NCI-H2081 (cell line): ENCODE measurements around the gene IL1R1.

Experiments used
- DNase-seq, 2 experiments: peaks; one replicate each; lab custom pipeline; 2025; lab: John Stamatoyannopoulos, UW

The IL1R1 gene

DNA sequence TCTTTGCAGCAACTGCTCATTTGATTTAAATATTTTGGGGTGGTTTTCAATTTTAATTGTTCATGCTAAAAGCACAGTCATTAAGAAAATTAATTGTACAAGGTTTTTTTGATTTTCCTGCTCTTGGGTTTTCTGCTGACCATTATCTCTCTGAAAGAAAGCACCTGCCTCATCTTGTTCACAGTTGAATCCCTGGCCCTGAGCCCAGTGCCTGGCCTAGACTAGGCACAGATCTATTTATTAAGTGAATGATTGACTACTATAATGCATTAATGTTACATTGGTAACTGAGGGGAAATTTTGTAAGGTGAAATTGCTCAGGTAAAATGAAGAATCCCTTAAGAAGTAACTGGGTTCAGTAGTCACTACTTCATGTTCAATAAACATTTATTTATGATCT lies 66.2 kb downstream of the IL1R1 start:
- no peak for DNase-seq

DNA sequence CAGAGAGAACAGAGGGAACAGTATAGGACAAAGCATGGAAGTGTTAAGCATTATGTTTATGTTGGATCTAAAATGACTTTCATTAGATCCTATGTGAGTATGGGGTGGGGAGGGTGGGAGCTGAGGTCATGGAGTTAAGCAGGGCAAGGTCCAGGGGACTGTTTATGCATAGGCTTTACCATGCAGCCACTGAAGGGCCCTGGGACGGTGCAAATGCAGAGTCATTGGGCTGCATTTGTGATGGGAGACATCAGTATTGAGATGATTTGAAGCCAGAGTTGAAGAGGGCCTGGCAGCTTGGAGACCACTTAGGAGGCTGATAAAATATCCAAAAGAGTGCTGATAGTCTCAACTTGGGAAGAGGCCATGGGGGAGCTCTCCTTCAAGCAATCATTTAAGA lies 66.9 kb downstream of the IL1R1 start:
- no peak for DNase-seq

DNA sequence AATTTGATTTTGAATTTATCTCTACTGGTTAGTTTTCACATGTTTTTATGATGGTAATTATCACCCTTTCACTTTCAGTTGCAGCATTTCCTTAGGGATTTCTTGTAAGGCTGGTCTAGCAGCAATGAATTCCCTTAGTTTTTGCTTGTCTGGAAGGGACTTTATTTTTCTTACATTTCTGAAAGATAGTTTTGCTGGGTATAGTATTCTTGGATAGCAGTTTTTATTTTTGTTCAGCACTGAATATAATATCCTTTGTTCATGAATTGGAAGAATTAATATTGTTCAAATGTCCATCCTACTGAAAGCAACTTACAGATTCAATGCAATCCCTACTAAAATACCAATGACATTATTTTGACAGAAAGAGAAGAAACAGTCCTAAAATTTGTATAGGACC lies 74.5 kb downstream of the IL1R1 start:
- no peak for DNase-seq

DNA sequence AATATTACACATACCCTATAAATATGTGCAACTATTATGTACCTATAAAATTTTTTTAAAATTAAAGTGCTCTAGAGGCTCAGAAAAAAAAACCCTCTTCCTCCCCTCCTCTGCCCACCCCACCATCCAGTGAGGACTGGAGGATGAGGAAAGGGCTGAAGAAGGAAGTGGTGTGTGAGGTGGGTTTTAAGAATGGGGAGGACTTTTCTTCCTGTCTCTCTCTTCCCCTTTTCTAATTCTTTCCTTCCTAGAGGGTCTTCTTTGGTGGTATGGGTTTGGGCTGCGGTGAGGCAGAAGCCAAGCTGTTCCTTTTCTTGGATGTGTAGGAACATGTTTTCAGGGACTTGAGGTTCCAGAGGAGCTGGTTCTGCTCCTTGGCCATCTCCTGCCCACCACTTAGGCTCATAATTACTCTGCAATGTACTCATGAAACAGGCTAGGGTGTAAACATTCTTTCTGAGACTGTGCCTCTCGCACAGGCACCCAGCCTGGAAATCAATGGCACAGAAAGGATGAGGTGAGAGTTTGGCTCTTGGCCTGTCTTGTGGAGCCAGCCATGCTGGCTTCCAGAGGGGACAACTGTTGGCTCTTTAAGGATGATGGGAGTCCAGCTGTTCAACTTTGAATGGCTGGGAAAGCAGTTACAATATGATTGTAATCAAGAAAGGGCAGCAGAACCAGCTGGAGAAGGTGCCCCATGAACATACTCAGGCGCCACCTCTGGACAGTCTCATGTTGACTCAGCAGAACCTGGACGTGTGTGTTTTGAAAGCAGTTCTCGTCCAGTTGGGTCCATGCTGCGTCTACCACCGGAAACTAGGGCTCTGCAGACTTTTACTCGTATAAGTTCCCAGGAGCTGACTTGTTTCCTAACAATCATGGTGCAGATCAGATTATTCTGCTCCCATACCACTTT lies 82.5 kb downstream of the IL1R1 start:
- DNase-seq: no peak

DNA sequence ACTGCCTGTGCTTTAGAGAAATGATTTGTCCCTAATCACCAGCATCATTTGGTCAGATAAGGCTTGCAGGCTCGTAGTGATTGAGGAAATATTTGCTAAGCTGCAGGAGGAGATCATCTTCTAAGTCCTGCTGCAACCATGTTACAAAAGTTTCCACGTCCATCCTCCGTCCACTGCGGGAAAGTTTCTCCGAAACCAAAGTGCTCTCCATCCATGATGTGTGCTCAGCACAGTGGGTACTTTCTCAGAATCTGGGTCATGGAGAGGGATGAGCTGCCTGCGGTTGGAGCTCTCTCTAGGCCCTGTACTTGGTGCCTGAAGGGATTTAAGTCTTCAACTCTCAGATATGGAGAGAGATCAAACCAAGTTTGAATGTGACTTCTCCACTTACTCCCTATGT lies 83.6 kb downstream of the IL1R1 start:
- no peak for DNase-seq

DNA sequence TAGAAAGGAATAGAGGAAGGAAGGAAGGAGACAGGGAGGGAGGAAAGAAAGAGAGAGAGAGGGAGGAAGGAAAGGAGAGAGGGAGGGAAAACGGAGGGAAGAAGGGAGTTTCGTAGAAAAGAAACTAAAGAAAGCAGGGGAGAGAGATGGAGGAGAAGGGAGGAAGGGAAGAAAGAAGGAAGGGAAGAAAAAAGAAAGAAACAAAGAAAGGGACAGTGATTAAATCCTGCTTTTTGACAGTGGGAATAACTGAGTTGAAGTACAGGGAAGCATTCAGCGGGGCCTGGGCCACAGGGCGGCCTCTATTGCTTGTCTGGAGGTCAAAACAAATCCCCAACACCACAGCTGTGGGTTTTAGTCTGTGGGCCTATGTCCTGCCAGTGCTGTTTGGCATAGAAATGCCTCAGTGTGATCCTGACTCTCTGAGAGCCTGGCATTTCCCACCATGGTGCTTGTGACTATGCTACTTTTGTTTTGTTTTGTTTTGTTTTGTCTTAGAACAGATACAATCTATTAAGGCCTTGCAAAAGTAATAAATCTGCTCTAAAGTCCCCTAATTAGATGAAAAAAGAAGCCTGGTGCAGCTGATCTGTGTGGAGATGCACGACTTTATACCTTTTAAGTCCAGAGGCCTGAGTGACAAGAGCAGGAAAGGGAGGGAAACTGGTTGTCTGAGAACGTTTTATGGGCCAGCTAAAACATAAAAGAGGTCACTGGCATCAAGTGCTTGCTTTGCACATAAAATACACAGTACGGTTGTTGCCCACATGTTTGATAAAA lies 84.3 kb downstream of the IL1R1 start:
- DNase-seq: no peak

DNA sequence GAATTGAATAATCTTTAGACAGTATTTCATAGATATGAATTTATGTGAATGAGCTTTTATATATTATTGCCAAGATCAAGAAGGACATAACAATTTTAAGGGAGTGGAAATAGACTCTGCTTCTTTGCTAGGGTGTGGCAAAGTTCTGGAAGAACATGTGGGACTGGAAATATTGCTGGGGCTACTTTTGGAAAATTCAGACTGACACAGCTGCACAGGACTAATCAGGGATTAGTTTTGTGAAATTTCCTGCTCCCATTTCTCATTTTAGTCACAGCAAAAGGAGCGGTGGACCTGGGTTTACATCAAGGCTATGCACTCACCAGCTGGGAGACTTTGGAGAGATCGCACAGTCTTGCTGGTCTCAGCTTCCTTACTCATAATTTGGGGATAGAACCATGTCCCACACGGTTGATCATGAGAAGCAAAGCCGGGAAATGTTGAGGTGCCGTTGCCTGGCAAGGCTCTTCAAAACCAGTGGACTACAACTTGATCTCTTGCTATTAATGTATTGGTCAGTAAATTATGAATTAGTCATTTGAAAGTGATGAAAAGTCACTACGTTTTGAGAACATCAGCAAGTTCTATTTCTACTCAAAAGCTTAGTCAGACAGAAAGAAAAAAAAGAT lies 86.7 kb downstream of the IL1R1 start:
- no peak for DNase-seq
